ENCODE results near the gene CUTA. TPM values are rescaled to one million over a fixed set of nuclear protein-coding genes. Genes with fewer than 3 reads are reported as not detected.

CUTA gene
- polyA plus RNA-seq, 1 of the 3 experiments (the other 2 are of a cell fraction), result 444 TPM

- H3F3A ChIP-seq (replicated peaks; ENCODE audit: insufficient read depth), result no peaks in the 10 kb centered on the region
- 88% methylated on average over 3 of the region's 4 CpGs for WGBS (ENCODE audit: low lambda C conversion rate)
- H3K9ac ChIP-seq, result no peak overlapping the region
- no peaks in the 10 kb centered on the region for H3K9me3 ChIP-seq
- H3K27ac ChIP-seq (ENCODE audit: low read depth in 2 of 2, low read length in 1 of 2), result no peak overlapping the region
- peaks cover 22 to 26% of the 10 kb centered on the region in 2 experiments for H3K36me3 ChIP-seq (replicated peaks in 1 of 2; ENCODE audit: control insufficient read depth in 1 of 2, insufficient read depth in 2 of 2, low read length in 1 of 2)
- ChIA-PET POLR2A (no interaction called here), CTCF (interaction anchor here (1.0 kb wide), 1 partner anchor 13 kb away, joined by 3 read pairs; no protein-coding TSS in a partner anchor)
- no peak for DNase-seq
- no peak for TF ChIP-seq NFIC (IDR thresholded peaks at IDR 0.05; ENCODE audit: borderline replicate concordance)
- TF ChIP-seq FOSL2 (IDR thresholded peaks at IDR 0.05; ENCODE audit: borderline replicate concordance, low read depth), result no peak
- no peak for TF ChIP-seq REST (IDR thresholded peaks at IDR 0.05; ENCODE audit: low read depth, low read length)
- TF ChIP-seq RFX5 (IDR thresholded peaks at IDR 0.05; ENCODE audit: low read length), result no peak
- TF ChIP-seq RXRA (IDR thresholded peaks at IDR 0.05; ENCODE audit: borderline replicate concordance, low read depth), result no peak
- TF ChIP-seq RCOR1 (IDR thresholded peaks at IDR 0.05; ENCODE audit: low read length), result no peak
- no peak for TF ChIP-seq MEF2A (IDR thresholded peaks at IDR 0.05; ENCODE audit: borderline replicate concordance, low read depth)
- TF ChIP-seq CTCF (IDR thresholded peaks at IDR 0.05), result no peak
- no peak for TF ChIP-seq TCF12 (IDR thresholded peaks at IDR 0.05)
- TF ChIP-seq EZH2phosphoT487 (IDR thresholded peaks at IDR 0.05; ENCODE audit: borderline replicate concordance, low read depth), result no peak
- no peak for TF ChIP-seq SIN3A (IDR thresholded peaks at IDR 0.05; ENCODE audit: borderline replicate concordance, low read depth, low read length)
- TF ChIP-seq TAF1 (IDR thresholded peaks at IDR 0.05; ENCODE audit: borderline replicate concordance, low read depth, low read length), result no peak
- no peak for TF ChIP-seq USF2 (IDR thresholded peaks at IDR 0.05; ENCODE audit: borderline replicate concordance, low read depth, low read length)
- no peak for TF ChIP-seq GATA2 (CRISPR knock-in tag; IDR thresholded peaks at IDR 0.05)
- TF ChIP-seq YY1 (IDR thresholded peaks at IDR 0.05; ENCODE audit: low read depth), result no peak
- H3K9me2 ChIP-seq, result no peaks in the 10 kb centered on the region
- no peak overlapping the region for H3K4me3 ChIP-seq (ENCODE audit: low read depth in 2 of 2, low read length in 1 of 2)
- no peaks in the 10 kb centered on the region for H4K20me1 ChIP-seq (ENCODE audit: insufficient read depth)
- H3K4me1 ChIP-seq (ENCODE audit: control insufficient read depth in 1 of 2, insufficient read depth in 2 of 2, low read depth in 1 of 2, low read length in 1 of 2), result peaks cover 8 to 19% of the 10 kb centered on the region in 2 experiments; a peak in 2 of 4 replicates
- peaks cover 8% of the 10 kb centered on the region; the same call in 1 of the 2 replicates for H3K79me2 ChIP-seq (ENCODE audit: insufficient read depth)
- H3K4me2 ChIP-seq, result no peak overlapping the region
- no peaks in the 10 kb centered on the region for H3K27me3 ChIP-seq (ENCODE audit: insufficient read depth)
- H2AFZ ChIP-seq (ENCODE audit: low read depth), result no peak overlapping the region
Observed at GRCh38 chr6:33434961-33435360, 17.1 kb upstream of the CUTA start.

All from SK-N-SH (cell line).